ENCODE data around the gene GNLY.
"Not testable (repeated sequence)": the region's sequence is repeated elsewhere in the genome, so short reads cannot be mapped to it uniquely, and the experiment has no call there.

GNLY gene

GRCh38 chr2:85694052-85695025 is at the start of gene GNLY:
TSS of gene GNLY (plus strand) at chr2:85694358. CDS start at chr2:85694419, 61 bp downstream.
- no peak for ATAC-seq

- ATAC-seq, result no peak
Measured at GRCh38 chr2:85644909-85645308, 49.2 kb upstream of the GNLY start.

- ATAC-seq, result no peak
Measured at GRCh38 chr2:85646166-85646565, 48.0 kb upstream of the GNLY start.

- ATAC-seq, result no peak
Measured at GRCh38 chr2:85647823-85648526, 46.2 kb upstream of the GNLY start.

- peak in 1 of 2 donors; percentile 29 for ATAC-seq
Measured at GRCh38 chr2:85648619-85649018, 45.5 kb upstream of the GNLY start.

- no peak for ATAC-seq
Measured at GRCh38 chr2:85649201-85650190, 44.7 kb upstream of the GNLY start.

- no peak for ATAC-seq
Measured at GRCh38 chr2:85650456-85650855, 43.7 kb upstream of the GNLY start.

GRCh38 chr2:85651097-85651496 is 43.1 kb upstream of the GNLY start:
- no peak for ATAC-seq

- ATAC-seq, result no peak
Measured at GRCh38 chr2:85652056-85652455, 42.1 kb upstream of the GNLY start.

- ATAC-seq, result no peak
Measured at GRCh38 chr2:85653996-85654395, 40.2 kb upstream of the GNLY start.

- no peak for ATAC-seq
Measured at GRCh38 chr2:85655961-85656417, 38.2 kb upstream of the GNLY start.

- ATAC-seq, result no peak
Measured at GRCh38 chr2:85656468-85656867, 37.7 kb upstream of the GNLY start.

GRCh38 chr2:85657399-85657798 is 36.8 kb upstream of the GNLY start:
- not testable (repeated sequence) for ATAC-seq

- ATAC-seq, result no peak
Measured at GRCh38 chr2:85659324-85659981, 34.7 kb upstream of the GNLY start.

- not testable (repeated sequence) for ATAC-seq
Measured at GRCh38 chr2:85660301-85660700, 33.9 kb upstream of the GNLY start.

GRCh38 chr2:85660725-85661124 is 33.4 kb upstream of the GNLY start:
- no peak for ATAC-seq

- ATAC-seq, result no peak
Measured at GRCh38 chr2:85661139-85661858, 32.9 kb upstream of the GNLY start.

- ATAC-seq, result no peak
Measured at GRCh38 chr2:85662899-85663593, 31.1 kb upstream of the GNLY start.

GRCh38 chr2:85663594-85664565 is 30.3 kb upstream of the GNLY start:
- no peak for ATAC-seq
